Effector CD4-positive, alpha-beta T cell (primary cell): ENCODE measurements around the gene CRYBB2.
A peak's percentile ranks its signal among the peaks of the same experiment; 100 is the strongest.
"Not testable (repeated sequence)": the region's sequence is repeated elsewhere in the genome, so short reads cannot be mapped to it uniquely, and the experiment has no call there.

ENCODE experiments used
- DNase-seq: peaks from one replicate; pipeline ENCODE4 v3.0.0-alpha.2; 2020

The CRYBB2 gene

DNA sequence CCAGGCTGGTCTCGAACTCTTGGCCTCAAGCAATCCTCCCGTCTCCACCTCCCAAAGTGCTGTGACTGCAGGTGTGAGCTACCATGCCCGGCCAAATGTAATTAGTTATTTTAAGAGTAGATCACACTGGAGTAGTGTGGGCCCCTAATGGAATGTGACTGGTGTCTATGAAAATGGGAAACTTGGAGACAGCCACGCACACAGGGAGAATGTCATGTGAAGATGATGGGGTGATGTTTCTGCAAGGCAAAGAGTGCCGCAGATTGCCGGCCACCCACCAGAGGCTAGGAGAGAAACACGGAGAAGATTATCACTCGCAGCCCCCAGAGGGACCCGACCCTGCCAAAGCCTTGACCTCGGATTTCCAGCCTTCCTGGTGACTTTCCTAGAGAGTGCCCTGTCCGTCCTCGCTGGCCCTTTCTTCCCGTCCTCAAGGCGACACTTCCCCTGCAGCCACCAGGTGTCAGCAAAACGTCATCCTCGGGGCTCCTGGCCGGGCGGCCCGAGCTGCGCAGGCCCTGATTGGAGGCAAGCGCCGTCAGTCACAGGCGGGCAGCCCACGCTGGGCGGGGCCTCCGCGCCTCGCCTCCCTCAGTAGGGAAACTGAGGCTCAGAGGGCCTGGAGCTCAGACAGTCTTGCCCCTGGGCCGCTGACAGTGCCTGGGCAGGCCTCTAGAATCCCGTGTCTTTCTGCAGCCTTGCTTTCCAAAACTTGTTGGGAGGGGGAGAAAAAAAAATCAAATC lies 16.3 kb downstream of the CRYBB2 start:
- peak; percentile 19 for DNase-seq

DNA sequence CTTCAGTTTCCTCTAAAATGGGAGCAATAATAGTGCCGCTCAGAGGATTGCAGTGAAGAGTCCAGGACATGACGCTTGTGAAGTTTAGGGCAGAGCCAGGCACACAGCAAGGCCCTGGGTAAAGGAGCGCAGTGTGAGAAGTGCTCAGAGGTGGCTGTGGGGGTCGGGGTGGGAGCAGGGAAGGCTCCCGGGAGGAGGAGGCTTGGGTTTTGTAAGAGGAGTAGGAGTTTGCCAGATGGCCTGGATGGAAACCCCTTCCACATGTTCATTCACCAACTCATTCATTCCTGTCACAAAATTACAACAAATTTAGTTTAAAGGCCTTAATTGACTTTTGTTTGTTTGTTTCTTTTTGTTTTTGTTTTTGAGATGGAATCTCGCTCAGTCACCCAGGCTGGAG lies 17.0 kb downstream of the CRYBB2 start:
- no peak for DNase-seq

DNA sequence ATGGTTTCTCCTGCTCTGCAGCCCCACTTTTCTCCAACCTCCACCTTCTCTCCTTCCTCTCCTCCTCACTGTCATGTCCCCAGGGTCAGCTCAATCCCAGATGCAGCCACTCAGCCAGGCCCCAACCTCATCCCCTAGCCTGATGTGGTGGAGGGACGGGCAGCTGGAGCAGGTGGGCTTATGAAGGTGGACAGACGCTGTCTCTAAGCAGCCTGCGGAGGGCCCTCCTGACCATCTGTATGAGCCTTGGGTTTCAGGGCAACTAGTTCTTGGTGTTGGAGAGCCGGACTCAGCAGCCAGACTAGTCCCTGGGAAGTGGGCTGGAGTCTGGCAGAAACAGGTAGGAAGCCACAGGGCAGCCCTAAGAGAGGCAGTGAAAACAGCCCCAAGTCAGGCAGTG lies 18.1 kb downstream of the CRYBB2 start:
- DNase-seq: no peak

DNA sequence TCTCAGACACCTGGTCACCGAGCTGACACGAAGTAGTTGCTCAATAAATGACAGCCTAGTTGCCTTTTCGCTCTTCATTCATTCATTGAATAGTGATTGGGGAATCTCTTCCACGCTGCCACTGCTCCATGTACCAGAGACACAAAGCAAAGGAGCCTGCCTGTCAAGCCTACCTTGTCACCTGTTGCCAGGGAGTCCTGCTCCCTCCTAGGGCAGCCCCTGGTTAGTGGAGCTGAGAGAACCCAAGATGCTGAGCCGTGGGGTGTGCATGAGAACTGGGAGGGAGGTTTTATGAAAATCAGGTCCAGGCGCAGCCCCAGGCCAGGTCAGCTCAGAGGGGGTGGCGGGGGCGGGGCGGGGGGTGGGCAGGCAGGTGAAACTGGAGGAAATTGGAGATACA lies 18.6 kb downstream of the CRYBB2 start:
- not testable (repeated sequence) for DNase-seq

- DNase-seq: not testable (repeated sequence)
Measured at GRCh38 chr22:25255169-25255568, 35.7 kb downstream of the CRYBB2 start.

- DNase-seq: not testable (repeated sequence)
Measured at GRCh38 chr22:25267567-25267966, 48.1 kb downstream of the CRYBB2 start.

DNA sequence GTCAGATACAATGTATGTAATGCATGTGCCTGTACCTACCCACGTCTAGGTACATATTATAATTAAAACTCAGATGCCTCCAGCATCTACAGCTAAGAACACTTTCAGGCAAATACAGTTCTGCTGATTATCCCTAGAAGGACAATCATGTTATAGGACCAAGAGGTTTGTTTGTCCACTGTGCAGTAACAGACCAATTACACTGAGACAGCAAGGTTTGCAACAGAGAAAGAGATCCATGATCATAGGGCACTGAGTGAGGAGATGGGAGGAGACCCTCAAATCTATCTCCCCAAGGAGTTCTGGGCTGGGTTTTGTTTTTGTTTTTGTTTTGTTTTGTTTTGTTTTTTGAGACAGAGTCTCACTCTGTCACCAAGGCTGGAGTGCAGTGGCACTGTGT lies 49.5 kb downstream of the CRYBB2 start:
- not testable (repeated sequence) for DNase-seq

- not testable (repeated sequence) for DNase-seq
Measured at GRCh38 chr22:25270061-25270460, 50.6 kb downstream of the CRYBB2 start.

DNA sequence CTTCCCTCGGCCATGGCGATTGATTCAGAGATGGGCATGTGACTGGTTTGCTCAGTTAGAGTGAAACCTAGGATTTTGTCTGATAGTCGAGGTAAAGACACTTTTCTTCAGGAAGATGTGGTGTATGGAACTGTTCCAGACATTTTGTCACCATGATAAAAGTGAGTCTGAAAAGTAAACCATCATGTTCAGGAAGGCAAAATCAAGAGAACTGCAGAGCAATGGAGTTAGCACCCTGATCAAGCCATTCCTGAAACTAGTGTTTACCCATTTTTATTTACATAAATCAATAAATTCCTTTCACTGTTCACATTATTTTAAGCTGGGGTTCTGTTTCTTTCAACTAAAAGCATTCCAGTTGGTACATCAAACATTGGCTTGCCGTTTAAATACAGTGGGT lies 53.8 kb downstream of the CRYBB2 start:
- DNase-seq: not testable (repeated sequence)

GRCh38 chr22:25273928-25274327 lies 54.5 kb downstream of the CRYBB2 start:
- not testable (repeated sequence) for DNase-seq

DNA sequence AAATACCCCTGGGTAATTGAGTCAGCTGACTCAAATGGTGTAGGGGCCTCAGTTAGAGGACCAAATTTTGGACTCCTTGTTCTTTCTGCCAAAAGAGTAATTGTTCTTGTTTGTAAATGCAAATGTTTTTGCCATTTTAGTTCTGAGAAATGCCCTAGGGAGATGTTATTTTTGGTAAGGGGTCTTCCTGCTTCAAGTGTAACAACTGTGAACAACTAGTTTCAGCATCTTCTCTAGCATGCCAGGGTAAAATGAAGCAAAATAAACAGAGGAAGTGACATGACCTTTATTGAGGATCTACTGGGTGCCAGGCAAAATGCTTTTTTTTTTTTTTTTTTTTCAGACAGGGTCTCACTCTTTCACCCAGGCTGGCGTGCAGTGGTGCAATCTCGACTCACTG lies 60.7 kb downstream of the CRYBB2 start:
- not testable (repeated sequence) for DNase-seq
